T-helper 2 cell treated with Interferon-gamma antibody and Interleukin-4, amounts not matched to agents 100 ng/mL and 5 ng/mL, for 36 hours (primary cell): ENCODE data around the gene UBE3D. TPM values are rescaled to one million over a fixed set of nuclear protein-coding genes. Genes with fewer than 3 reads are reported as not detected.

ENCODE experiments used
- intact Hi-C: fragments of 100-400 bp; cut with micrococcal nuclease; formaldehyde crosslinking; loops from one replicate; pipeline ENCODE4 v1.15.1; 2023
- total RNA-seq: library from RNA; stranded (reverse); gene quantifications from 2 replicates; pipeline ENCODE4 v1.2.3, GENCODE V29; 2022

Gene UBE3D
- total RNA-seq: 6.4 and 7.0 TPM in 2 replicates

GRCh38 chr6:83065511-83066192 lies at the start of gene UBE3D:
TSS of gene UBE3D (minus strand) at chr6:83065841. CDS start at chr6:83065718, 123 bp downstream.
- intact Hi-C loops: loop anchor here (2.0 to 5.0 kb wide), 3 partner anchors 72 to 1313 kb away; partner anchors contain the start of gene TENT5A

DNA sequence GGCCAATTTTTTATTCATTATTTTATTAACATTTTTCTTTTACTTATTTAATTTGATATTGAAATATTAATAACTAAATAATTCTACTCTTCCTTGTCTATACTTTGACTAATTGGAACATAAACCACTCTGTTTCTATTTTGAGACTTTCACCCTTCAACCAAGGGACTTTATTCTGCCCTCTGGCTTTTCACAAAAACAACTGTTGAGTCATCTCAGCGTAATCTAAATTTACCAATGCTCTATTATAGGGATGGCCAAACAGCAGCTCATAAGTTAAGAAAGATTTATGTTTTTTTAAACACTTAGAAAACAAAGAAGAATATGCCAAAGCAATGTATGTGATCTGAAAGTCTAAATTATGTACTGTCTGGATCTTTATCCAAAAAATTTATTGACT lies 48.5 kb upstream of the UBE3D start:
- intact Hi-C loops: no loop called here

DNA sequence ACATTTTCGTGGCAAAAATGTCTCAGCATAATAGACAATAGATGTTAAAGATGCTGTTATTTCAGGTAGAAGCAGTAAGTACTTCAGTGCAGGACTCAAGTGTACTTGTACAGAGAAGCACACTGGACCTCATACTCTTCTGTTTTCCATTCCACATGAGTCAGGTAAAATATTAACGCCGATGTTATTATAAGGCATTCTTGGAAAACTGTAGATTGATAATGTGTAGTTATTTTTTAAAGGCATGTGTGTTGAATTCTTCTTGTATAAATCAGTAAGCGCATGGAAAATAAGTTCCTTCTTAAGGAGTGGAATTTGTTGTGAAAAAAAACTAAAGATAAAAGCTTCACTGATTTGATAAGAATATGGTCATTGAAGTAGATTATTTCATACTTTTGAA lies 47.6 kb upstream of the UBE3D start:
- intact Hi-C loops: no loop called here

DNA sequence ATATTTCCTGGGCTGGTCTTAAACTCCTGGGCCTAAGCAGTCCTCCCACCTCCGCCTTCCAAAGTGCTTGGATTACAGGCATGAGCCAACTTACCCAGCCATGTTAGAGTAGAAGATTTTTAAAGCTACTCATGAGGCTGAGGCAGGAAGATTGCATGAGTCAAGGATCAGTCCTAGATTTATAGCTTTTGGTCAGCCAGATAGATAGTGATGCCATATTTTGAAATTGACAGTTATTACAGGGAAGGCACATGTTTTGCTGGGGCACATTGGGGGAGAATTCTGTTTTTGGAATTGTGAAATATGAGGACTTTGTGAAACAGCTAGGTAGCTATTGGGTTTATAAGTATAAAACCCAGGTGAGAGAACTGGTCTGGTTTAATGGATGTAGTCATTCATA lies 42.7 kb upstream of the UBE3D start:
- intact Hi-C loops: no loop called here

DNA sequence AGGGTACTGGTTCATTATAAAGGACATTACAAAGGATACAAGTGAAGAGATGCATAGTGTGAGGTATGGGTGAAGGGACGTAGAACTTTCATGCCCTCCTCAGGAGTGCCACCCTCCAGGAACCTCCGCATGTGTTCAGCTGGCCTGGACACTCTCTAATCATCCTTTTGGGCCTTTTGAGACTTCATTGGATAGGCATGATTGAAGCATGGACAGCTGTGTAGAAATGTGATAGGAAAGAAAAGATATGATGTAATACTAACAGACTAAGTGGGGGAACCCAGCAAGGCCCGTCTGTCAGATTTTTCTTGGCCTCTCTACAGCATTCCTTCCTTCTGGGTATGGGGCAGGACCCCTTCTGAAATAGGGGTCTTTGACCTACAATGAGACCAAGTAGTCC lies 32.9 kb upstream of the UBE3D start:
- intact Hi-C loops: no loop called here

DNA sequence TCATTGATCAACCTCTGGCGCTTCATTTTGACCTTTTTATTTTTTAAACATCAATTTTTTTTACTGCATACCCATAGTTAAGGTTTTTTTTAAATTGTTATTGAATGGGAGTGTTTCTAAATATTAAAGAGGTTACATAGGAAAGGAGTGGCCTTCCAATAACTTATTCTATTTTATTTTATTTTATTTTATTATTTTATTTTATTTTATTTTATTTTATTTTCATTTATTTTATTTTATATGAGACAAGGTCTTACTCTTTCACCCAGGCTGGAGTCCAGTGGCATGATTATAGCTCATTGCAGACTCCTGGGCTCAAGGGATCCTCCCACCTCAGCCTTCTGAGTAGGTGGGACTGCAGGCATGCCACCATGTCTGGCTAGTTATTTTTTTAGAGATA lies 32.0 kb upstream of the UBE3D start:
- intact Hi-C loops: no loop called here

- intact Hi-C loops: no loop called here
Measured at GRCh38 chr6:83097204-83097603, 31.6 kb upstream of the UBE3D start.

DNA sequence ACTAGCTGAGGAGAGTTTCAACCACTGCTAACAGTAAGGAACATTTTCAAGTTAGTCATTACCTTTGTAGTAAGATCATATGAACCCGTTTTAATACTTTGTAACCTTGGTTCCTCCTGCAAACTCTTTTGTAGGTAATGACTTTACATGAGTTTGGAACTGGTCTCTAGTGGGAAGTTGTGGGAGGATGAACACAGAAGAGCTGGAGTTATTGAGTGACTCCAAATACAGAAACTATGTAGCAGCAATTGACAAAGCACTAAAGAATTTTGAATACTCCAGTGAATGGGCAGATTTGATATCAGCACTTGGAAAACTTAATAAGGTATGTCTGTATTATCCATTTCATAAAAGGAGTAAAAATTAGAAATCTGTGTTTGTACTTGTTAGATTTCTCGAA lies 31.1 kb upstream of the UBE3D start:
- intact Hi-C loops: no loop called here

DNA sequence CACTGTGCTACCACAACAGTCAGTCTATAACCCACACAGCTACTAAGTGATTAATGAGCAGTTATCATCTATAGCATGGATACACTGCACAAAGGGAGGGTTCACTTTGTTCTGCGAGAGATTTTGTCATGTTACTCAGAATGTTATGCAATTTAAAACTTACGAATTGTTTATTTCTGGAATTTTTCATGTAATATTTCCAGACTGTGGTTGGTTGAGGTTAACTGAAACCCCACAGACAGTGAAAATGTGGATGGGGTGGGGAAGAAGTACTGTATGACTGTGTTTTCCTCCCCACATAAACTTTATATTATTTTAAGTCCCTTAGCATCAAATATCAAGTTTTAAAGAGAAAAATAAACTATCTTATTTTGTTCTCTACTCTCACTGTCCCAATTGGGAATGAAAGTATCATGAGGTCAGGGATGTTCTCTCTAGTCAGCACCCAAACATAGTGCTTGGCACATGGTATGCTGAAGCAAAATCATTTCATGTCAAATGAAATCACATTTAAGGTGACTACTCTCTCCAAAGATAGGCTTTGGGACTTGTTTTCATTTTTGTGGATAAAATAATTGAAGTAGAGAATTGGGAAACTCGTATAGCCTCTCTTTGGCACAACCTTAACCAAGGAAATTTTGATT lies 27.2 kb upstream of the UBE3D start:
- intact Hi-C loops: no loop called here

DNA sequence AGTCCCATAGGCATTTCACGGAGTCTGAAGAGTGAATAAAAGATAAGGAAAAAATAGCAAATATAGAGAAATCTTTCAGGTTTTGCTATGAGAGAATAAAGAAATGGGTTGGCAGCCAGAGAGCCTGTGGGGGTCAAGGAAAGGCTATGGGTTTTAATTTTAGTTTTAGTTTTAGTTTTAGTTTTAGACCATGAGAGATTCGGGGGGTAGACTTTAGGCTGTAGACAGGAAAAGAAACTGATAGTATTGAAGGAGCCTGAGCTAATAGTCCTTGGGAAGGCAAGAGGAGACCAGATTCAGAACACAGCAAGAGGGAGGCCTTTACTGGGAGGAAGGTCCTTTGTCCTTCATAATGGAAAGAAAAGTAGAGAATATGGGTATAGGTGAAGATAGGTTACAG lies 21.1 kb upstream of the UBE3D start:
- intact Hi-C loops: no loop called here

DNA sequence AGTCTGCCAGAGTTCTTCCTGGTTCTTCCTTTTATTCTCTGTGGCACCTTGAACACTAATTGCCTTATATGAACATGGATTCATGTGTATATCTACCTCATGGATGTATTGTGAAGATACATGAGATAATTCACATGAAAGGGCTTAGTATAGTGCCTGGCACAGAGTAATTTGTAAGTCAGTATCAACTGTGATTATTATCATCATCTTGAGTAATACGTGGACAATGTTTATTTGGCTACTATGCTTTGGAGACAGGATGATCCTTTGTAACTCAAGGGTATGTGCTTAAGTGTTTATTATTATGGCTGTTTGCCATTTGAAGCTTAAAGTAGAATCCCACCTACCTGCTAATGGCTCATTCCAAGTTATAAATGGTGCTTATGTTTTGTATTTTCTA lies 17.8 kb upstream of the UBE3D start:
- intact Hi-C loops: no loop called here

GRCh38 chr6:83073615-83074014 lies 8.0 kb upstream of the UBE3D start:
- intact Hi-C loops: no loop called here

- intact Hi-C loops: no loop called here
Measured at GRCh38 chr6:83072726-83073125, 7.1 kb upstream of the UBE3D start.

GRCh38 chr6:83071707-83072106 lies 6.1 kb upstream of the UBE3D start:
- intact Hi-C loops: no loop called here

DNA sequence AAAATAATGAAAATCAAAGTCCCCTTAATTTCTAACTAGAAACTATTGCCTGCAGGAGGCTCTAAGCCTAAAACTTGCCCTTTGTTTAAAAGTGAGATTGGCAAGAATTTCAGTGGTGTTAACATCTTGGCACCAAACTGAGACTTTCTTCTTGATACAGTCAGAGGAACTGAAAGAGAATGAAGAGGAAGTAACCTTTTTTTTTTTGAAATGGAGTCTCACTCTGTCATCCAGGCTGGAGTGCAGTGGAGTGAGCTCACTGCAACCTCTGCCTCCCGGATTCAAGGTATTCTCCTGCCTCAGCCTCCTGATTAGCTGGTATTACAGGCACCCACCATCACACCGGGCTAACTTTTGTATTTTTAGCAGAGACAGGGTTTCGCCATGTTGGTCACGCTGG lies 5.4 kb upstream of the UBE3D start:
- intact Hi-C loops: no loop called here

DNA sequence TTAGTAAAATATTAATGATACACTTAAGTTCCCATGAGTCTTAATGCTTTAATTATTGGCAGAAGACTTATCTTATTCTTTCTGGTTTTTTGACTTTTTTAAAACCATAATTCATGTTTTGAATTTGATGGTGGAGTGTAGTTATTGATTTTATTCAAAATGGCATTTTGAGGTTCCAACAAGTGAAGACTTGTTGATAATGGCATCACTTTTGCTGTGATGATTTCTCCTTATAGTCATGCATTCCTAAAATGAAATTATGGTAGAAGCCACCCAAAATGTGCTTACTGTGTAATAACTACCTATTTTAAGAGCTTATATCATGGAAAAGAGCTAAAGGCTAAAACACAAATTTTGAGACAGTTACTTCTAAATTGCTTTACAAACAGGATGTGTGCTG lies 4.0 kb upstream of the UBE3D start:
- intact Hi-C loops: loop anchor here (5.0 kb wide), 2 partner anchors 68 to 793 kb away; no protein-coding TSS in a partner anchor

GRCh38 chr6:83068616-83069015 lies 3.0 kb upstream of the UBE3D start:
- intact Hi-C loops: loop anchor here (5.0 kb wide), 2 partner anchors 69 to 794 kb away; no protein-coding TSS in a partner anchor

- intact Hi-C loops: loop anchor here (1.0 to 5.0 kb wide), 8 partner anchors 70 to 1315 kb away; partner anchors contain the start of genes CEP162, IBTK, PGM3 and RWDD2A
Measured at GRCh38 chr6:83067448-83068439, 2.1 kb upstream of the UBE3D start, which contains the start of gene DOP1A. TSS of gene DOP1A (plus strand) at chr6:83067671. CDS start at chr6:83096978, 29,307 bp downstream.

DNA sequence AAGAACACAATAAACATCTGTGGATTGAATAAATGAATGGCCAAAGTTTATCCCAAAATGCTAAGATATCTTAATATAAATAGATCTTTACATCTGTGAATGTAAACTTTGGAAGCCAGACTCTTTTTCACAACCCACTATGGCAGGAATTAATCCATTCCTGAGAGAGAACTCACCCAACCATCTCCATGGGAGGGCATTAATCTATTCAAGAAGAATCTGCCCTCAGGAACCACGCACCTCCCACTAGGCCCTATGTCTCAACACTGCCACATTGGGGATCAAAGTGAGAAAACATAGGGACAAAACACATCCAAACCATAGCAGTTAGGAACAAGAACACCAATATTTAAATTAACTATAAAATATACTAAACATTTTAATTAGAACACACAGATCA lies 3.4 kb downstream of the UBE3D start:
- intact Hi-C loops: no loop called here

- intact Hi-C loops: no loop called here
Measured at GRCh38 chr6:83061190-83061589, 4.5 kb downstream of the UBE3D start.

- intact Hi-C loops: no loop called here
Measured at GRCh38 chr6:83057705-83058321, 7.8 kb downstream of the UBE3D start.
